K562 (cell line): Measurements from ENCODE around the gene UBAC2. TPM values are rescaled to one million over a fixed set of nuclear protein-coding genes. Genes with fewer than 3 reads are reported as not detected.

Source experiments
- ATAC-seq: fragments of 200-7000 bp; cut with Tn5 transposase; 3 replicates; pipeline ENCODE4 v1.9.1; 2020; ENCODE audit warnings: moderate library complexity
- BruUV-seq: library from RNA; stranded (reverse); fragments of 400-500 nt; replicated peaks from 2 replicates; lab custom pipeline; 2021; lab: Mats Ljungman, UMichigan
- CTCF ChIA-PET: fragments of 300-600 bp; formaldehyde crosslinking; extraction: SDS; loops from one replicate; lab custom pipeline; 2021; ENCODE audit warnings: low intra/inter-chr PET ratio; lab: Yijun Ruan, JAX
- POLR2A ChIA-PET: fragments of 300-600, 350-650 bp; sonication (Branson Sonifier 250); formaldehyde crosslinking; extraction: SDS; loops from one replicate; lab custom pipeline; 2021; ENCODE audit warnings: antibody characterized with exemption, inconsistent platforms; lab: Yijun Ruan, JAX
- DNase-seq, 4 experiments: peaks; one replicate each; pipeline versions ENCODE4 v3.0.0 to v3.0.0-alpha.2; 2011 to 2018; ENCODE audit warnings: low spot score in 3 of 4, mixed read lengths in 3 of 4; ENCODE audit errors: extremely low read depth in 1 of 4
- FAIRE-seq: peaks from 2 replicates; lab custom pipeline; 2011; peaks lifted over from hg19 to GRCh38; lab: Jason Lieb, UNC
- H2AFZ ChIP-seq: 2 replicates; pipeline ENCODE4 v1.6.0; 2011; ENCODE audit warnings: low read depth, low read length, control low read depth, inconsistent platforms
- H3K27ac ChIP-seq: fragments of 200-600 bp; 3 replicates; pipeline ENCODE4 v1.8.0; 2011; ENCODE audit warnings: low read depth, mild to moderate bottlenecking, control low read depth, inconsistent platforms, low read length, moderate library complexity, mixed read lengths; ENCODE audit errors: extremely low read depth
- H3K27me3 ChIP-seq, 2 experiments: fragments of 300-600 bp in 1 of 2; 2 replicates in 1 of 2; 3 replicates in 1 of 2; pipeline versions ENCODE4 v1.6.0 to v1.8.0; 2011; ENCODE audit warnings: inconsistent platforms in 2 of 2, low read length in 2 of 2, mild to moderate bottlenecking in 1 of 2, mixed read lengths in 1 of 2, moderate library complexity in 1 of 2; ENCODE audit not compliant: control insufficient read depth in 2 of 2, insufficient read depth in 2 of 2
- H3K36me3 ChIP-seq: fragments of 300-600 bp; 3 replicates; pipeline ENCODE4 v1.8.0; 2011; ENCODE audit warnings: mild to moderate bottlenecking, low read length, inconsistent platforms; ENCODE audit not compliant: control insufficient read depth, insufficient read depth
- H3K4me1 ChIP-seq, 2 experiments: fragments of 200-600 bp in 1 of 2; replicated peaks in 1 of 2; 2 replicates in 1 of 2; 3 replicates in 1 of 2; pipeline versions ENCODE4 v1.5.1 to v1.8.0; 2011; ENCODE audit warnings: inconsistent platforms in 2 of 2, low read length in 2 of 2, mild to moderate bottlenecking in 1 of 2, mixed read lengths in 1 of 2, moderate library complexity in 1 of 2; ENCODE audit not compliant: control insufficient read depth in 2 of 2, insufficient read depth in 2 of 2
- H3K4me2 ChIP-seq: 2 replicates; pipeline ENCODE4 v1.6.1; 2011; ENCODE audit warnings: low read length, control low read depth, inconsistent platforms, mixed read lengths; ENCODE audit not compliant: insufficient read depth
- H3K4me3 ChIP-seq: fragments of 200-600 bp; sonication (generic), shearing (Covaris generic); 2 replicates; pipeline ENCODE4 v1.5.1; 2016; ENCODE audit warnings: control low read depth, inconsistent platforms
- H3K79me2 ChIP-seq: fragments of 200-600 bp; 3 replicates; pipeline ENCODE4 v1.8.0; 2011; ENCODE audit warnings: low read length, inconsistent platforms; ENCODE audit not compliant: control insufficient read depth, insufficient read depth
- H3K9ac ChIP-seq, 2 experiments: 2 replicates each; pipeline versions ENCODE4 v1.6.0 to v1.6.1; 2011; ENCODE audit warnings: low read depth in 2 of 2, low read length in 2 of 2, control low read depth in 1 of 2, inconsistent platforms in 1 of 2, mild to moderate bottlenecking in 1 of 2, mixed read lengths in 1 of 2; ENCODE audit not compliant: insufficient read depth in 1 of 2
- H3K9me1 ChIP-seq: one replicate; pipeline ENCODE4 v1.6.0; 2011; ENCODE audit warnings: inconsistent platforms, mild to moderate bottlenecking, low read length, moderate library complexity; ENCODE audit not compliant: control insufficient read depth, insufficient read depth
- H3K9me3 ChIP-seq: replicated peaks from 2 replicates; pipeline ENCODE4 v1.5.1; 2011; ENCODE audit warnings: low read depth, low read length, inconsistent platforms; ENCODE audit not compliant: control insufficient read depth, insufficient read depth
- H4K20me1 ChIP-seq: replicated peaks from 2 replicates; pipeline ENCODE4 v1.6.1; 2011; ENCODE audit warnings: low read length, inconsistent platforms, mixed read lengths; ENCODE audit not compliant: control insufficient read depth, insufficient read depth
- DMBX1 ChIP-seq: fragments of 250-450 bp; sonication (Bioruptor Pico); IDR thresholded peaks from 2 replicates; pipeline ENCODE4 v1.8.0; 2022; ENCODE audit warnings: inconsistent platforms, mild to moderate bottlenecking, moderate library complexity, borderline replicate concordance
- HMG20A ChIP-seq: fragments of 450-650 bp; formaldehyde crosslinking; conservative IDR thresholded peaks from 2 replicates; pipeline ENCODE4 v1.4.0; 2020; ENCODE audit warnings: mild to moderate bottlenecking, mixed read lengths
- SIX5 ChIP-seq, 2 experiments: IDR thresholded peaks; 2 replicates each; pipeline ENCODE4 v1.6.1; 2011; ENCODE audit warnings: low read length in 2 of 2, borderline replicate concordance in 1 of 2, low read depth in 1 of 2, mild to moderate bottlenecking in 1 of 2, moderate library complexity in 1 of 2; ENCODE audit not compliant: insufficient read depth in 1 of 2
- U2AF2 ChIP-seq: fragments of 200-400 bp; formaldehyde crosslinking; optimal IDR thresholded peaks from 2 replicates; pipeline ENCODE3; 2017; ENCODE audit warnings: low read depth, mild to moderate bottlenecking, low read length
- ZEB2 ChIP-seq: fragments of 450-650 bp; IDR thresholded peaks from 2 replicates; pipeline ENCODE4 v1.6.1; 2016
- ZNF253 ChIP-seq: fragments of 250-450 bp; sonication (Bioruptor Pico); conservative IDR thresholded peaks from 2 replicates; pipeline ENCODE4 v1.6.1; 2021; ENCODE audit warnings: mild to moderate bottlenecking
- ZNF318 ChIP-seq, 2 experiments: fragments of 450-650 bp; IDR thresholded peaks; 2 replicates each; pipeline ENCODE4 v1.6.1; 2016; ENCODE audit warnings: mild to moderate bottlenecking in 2 of 2, borderline replicate concordance in 1 of 2, low read depth in 1 of 2, moderate library complexity in 1 of 2
- ZNF408 ChIP-seq: fragments of 250-450 bp; sonication (Bioruptor Pico); IDR thresholded peaks from 2 replicates; pipeline ENCODE4 v1.4.0; 2020; ENCODE audit warnings: low read depth, mild to moderate bottlenecking, moderate library complexity
- ZNF76 ChIP-seq: fragments of 250-450 bp; sonication (Bioruptor Pico); IDR thresholded peaks from 2 replicates; pipeline ENCODE4 v1.4.0; 2020; ENCODE audit warnings: mild to moderate bottlenecking, moderate library complexity, borderline replicate concordance
- WGBS: fragments of 100-300 bp; shearing (Covaris generic); methylation state at CpG from one replicate; pipeline ENCODE4 v1.1.6; 2016; ENCODE audit warnings: low coverage, mixed read lengths; ENCODE audit not compliant: insufficient coverage; ENCODE audit errors: missing lambda C conversion rate; 5-methylcytosine and 5-hydroxymethylcytosine counted together
- in situ Hi-C: fragments of 300-500 bp; cut with MboI; formaldehyde crosslinking; loops from 4 replicates; pipeline ENCODE4 v1.15.0; 2018; ENCODE audit warnings: inconsistent platforms, mixed read lengths
- intact Hi-C: fragments of 100-400 bp; cut with micrococcal nuclease; formaldehyde crosslinking; loops from 2 replicates; pipeline ENCODE4 v1.14.2; 2022
- polyA plus RNA-seq, 8 experiments: library from polyadenylated mRNA; depleted of rRNA in 4 of 8; stranded (reverse) in 5 of 8; unstranded in 3 of 8; fragments of >200 nt; fragmentation: Nextera tagmentation in 2 of 8; fragmentation: Illumina TruSeq in 1 of 8; extraction: Ambion mirVana in 2 of 8; extraction: Trizol in 1 of 8; gene quantifications; 2 replicates each; pipeline versions ENCODE4 v1.2.1 to v1.2.3, GENCODE V29; 2011 to 2014; ENCODE audit warnings: inconsistent platforms in 1 of 8, missing spikeins in 1 of 8
- total RNA-seq, 7 experiments: library from RNA; depleted of rRNA in 6 of 7; stranded (reverse); fragments of >200 nt in 6 of 7; fragmentation: Illumina TruSeq in 2 of 7; extraction: Trizol in 2 of 7; gene quantifications; 2 replicates each; pipeline versions ENCODE4 v1.2.1 to v1.2.3, GENCODE V29; 2011 to 2021; ENCODE audit warnings: low replicate concordance in 1 of 7
- TF ChIP-seq, protein P1 (sequence below): fragments of 250-450 bp; sonication (Bioruptor Pico); IDR thresholded peaks from 2 replicates; pipeline ENCODE4 v1.5.0; 2020; ENCODE audit warnings: mild to moderate bottlenecking
- TF ChIP-seq, protein P2 (sequence below): sonication (generic); formaldehyde crosslinking; IDR thresholded peaks from 2 replicates; pipeline ENCODE4 v1.9.0; 2022; ENCODE audit warnings: mild to moderate bottlenecking, missing genetic modification reagents

The UBAC2 gene
- total and polyA plus RNA-seq, 9 of the 15 experiments (the other 6 are each of a cell fraction or from before 2014, with no cell fraction given): 6.0 to 84.1 (median 32.3) TPM

DNA sequence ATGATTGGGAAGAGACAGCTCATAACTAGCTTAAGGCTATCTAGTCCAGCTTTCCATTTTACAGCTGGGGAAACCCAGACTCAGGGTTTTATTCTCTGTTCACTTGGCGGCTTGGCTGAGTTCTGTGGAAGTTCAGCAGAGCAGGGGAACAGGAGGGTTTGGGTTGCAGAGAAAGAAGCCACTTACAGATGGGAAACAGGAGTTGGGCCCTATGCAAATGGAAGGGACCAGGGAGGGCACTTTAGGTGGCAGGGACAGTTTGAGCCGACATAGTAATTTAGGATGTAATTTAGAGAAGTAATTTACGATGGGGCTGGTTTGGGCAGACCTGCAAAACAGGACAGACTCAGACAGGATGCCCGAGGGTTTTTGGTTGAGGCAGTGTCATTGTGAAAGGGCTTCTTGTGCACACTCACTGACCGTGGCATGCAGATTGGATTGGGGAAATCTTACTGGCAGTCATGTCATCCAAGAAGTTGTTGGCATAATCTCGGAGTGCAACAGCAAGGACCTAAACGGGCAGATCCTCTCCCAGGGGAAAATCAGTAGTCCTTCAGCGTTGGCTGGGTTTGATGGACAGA, 153.8 kb downstream of the UBAC2 start:
- FAIRE-seq: no peak
- H2AFZ ChIP-seq: no peak overlapping the region
- in situ Hi-C loops: no loop called here
- peaks cover 8 to 25% of the 10 kb centered on the region in 2 experiments; a peak in 4 of 5 replicates for H3K4me1 ChIP-seq
- WGBS: 91% methylated on average over 6 of the region's 8 CpGs
- H3K36me3 ChIP-seq: peaks cover 45% of the 10 kb centered on the region; the same call in 2 of the 3 replicates
- H3K4me3 ChIP-seq: no peak overlapping the region
- TF ChIP-seq ZNF318 (IDR thresholded peaks at IDR 0.05; ENCODE audit: borderline replicate concordance in 1 of 2, low read depth in 1 of 2): no peak
- no peak for TF ChIP-seq U2AF2
- no peak for TF ChIP-seq HMG20A (CRISPR knock-in tag)
- TF ChIP-seq SIX5 (IDR thresholded peaks at IDR 0.05; ENCODE audit: borderline replicate concordance in 1 of 2, insufficient read depth in 1 of 2, low read depth in 1 of 2, low read length in 2 of 2): no peak
- no peak for TF ChIP-seq ZNF76 (CRISPR knock-in tag)
- TF ChIP-seq DMBX1: no peak
- TF ChIP-seq, protein P1, sequence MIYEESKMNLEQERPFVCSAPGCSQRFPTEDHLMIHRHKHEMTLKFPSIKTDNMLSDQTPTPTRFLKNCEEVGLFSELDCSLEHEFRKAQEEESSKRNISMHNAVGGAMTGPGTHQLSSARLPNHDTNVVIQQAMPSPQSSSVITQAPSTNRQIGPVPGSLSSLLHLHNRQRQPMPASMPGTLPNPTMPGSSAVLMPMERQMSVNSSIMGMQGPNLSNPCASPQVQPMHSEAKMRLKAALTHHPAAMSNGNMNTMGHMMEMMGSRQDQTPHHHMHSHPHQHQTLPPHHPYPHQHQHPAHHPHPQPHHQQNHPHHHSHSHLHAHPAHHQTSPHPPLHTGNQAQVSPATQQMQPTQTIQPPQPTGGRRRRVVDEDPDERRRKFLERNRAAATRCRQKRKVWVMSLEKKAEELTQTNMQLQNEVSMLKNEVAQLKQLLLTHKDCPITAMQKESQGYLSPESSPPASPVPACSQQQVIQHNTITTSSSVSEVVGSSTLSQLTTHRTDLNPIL (CRISPR knock-in tag): no peak
- TF ChIP-seq, protein P2, sequence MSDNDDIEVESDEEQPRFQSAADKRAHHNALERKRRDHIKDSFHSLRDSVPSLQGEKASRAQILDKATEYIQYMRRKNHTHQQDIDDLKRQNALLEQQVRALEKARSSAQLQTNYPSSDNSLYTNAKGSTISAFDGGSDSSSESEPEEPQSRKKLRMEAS (CRISPR knock-in tag): no peak
- TF ChIP-seq ZNF253 (CRISPR knock-in tag): no peak
- TF ChIP-seq ZNF408 (CRISPR knock-in tag): no peak
- no peak for TF ChIP-seq ZEB2
- TF ChIP-seq, all 486 proteins: peak for 0
- Histone ChIP-seq H3K27ac (no peak overlapping the region), H3K9ac (no peak overlapping the region), H4K20me1 (no peaks in the 10 kb centered on the region), H3K9me1 (peaks cover 4% of the 10 kb centered on the region), H3K9me3 (no peaks in the 10 kb centered on the region), H3K4me2 (no peak overlapping the region), H3K79me2 (peaks cover 2% of the 10 kb centered on the region; the same call in 2 of the 3 replicates), H3K27me3 (no peaks in the 10 kb centered on the region)
- DNase-seq: no peak
- no peak for ATAC-seq
- intact Hi-C loops: no loop called here
- ChIA-PET POLR2A (no interaction called here), CTCF (no interaction called here)
- no TSS peak for BruUV-seq
